Motor neuron (in vitro differentiated cells): ENCODE results near the gene BOK. TPM values are rescaled to one million over a fixed set of nuclear protein-coding genes. Genes with fewer than 3 reads are reported as not detected.

Source experiments
- ATAC-seq, 8 experiments: fragments of 200-7000 bp; cut with Tn5 transposase; replicated peaks in 6 of 8; 2 replicates each; pipeline ENCODE4 v1.8.0; 2021; ENCODE audit warnings: mild to moderate bottlenecking in 8 of 8, moderate library complexity in 8 of 8
- H3K27ac ChIP-seq, 2 donors: fragments of 250-450 bp; sonication (Bioruptor Pico); 2 replicates each; pipeline ENCODE4 v1.9.0; 2021; ENCODE audit warnings: antibody characterized with exemption in 2 of 2, mild to moderate bottlenecking in 2 of 2, moderate library complexity in 1 of 2
- H3K4me1 ChIP-seq, 2 donors: fragments of 250-450 bp; sonication (Bioruptor Pico); replicated peaks in 1 of 2; 2 replicates each; pipeline ENCODE4 v1.6.1; 2021; ENCODE audit warnings: antibody characterized with exemption in 2 of 2, mild to moderate bottlenecking in 2 of 2, moderate library complexity in 1 of 2
- H3K4me3 ChIP-seq, 5 donors: fragments of 250-450 bp; sonication (Bioruptor Pico); 2 replicates each; pipeline ENCODE4 v1.9.0; 2021; ENCODE audit warnings: antibody characterized with exemption in 5 of 5, mild to moderate bottlenecking in 5 of 5, moderate library complexity in 4 of 5
- WGBS, 10 experiments: fragments of 450-650 bp; shearing (Covaris generic); methylation state at CpG; one replicate each; pipeline ENCODE4 v1.0.0; 2022; 5-methylcytosine and 5-hydroxymethylcytosine counted together
- in situ Hi-C, 9 experiments: fragments of 400-800 bp; cut with MboI; loops; one replicate each; pipeline ENCODE4 v1.15.0; 2021; ENCODE audit warnings: low sequenced_read_pairs in 9 of 9, low pct_unique_long_range_greater_than_20kb in 2 of 9; ENCODE audit not compliant: unreplicated experiment in 9 of 9
- total RNA-seq, 8 experiments: library from RNA; unstranded; fragments of 300-600 nt; gene quantifications; 2 replicates each; pipeline versions ENCODE4 v1.2.3 to v1.2.4, GENCODE V29; 2022

BOK gene
- total RNA-seq, 8 experiments from 2014 or later: 1.00 to 17.3 (median 7.2) TPM

DNA sequence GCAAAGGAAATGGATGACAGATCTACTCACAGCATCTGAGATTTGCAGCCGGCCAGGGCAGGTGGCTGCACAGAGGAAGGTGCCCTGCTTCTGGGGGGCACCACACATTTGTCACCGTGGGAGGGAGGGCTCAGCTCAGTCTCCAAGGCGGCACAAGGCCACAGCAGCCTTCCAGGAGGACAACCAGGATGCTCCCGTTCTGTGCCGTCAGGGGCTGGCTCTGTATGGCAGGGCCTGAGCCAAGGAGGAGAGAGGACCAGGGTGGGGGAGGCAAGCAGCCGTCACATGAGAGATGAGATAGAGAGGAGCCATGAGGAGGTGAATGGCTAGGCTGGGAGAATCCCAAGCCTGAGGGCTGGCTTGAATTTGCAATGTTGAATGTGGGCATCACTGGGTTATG lies 4.6 kb upstream of the BOK start:
- Histone ChIP-seq H3K27ac (no peak overlapping the region), H3K4me1 (no peaks in the 10 kb centered on the region), H3K4me3 (no peak overlapping the region)
- WGBS, 10 experiments: 59 to 90% methylated on average over 2 of the region's 6 CpGs; no CpG with 5 or more reads in 8 of the 10 experiments
- ATAC-seq: no peak
- in situ Hi-C loops: no loop called here

DNA sequence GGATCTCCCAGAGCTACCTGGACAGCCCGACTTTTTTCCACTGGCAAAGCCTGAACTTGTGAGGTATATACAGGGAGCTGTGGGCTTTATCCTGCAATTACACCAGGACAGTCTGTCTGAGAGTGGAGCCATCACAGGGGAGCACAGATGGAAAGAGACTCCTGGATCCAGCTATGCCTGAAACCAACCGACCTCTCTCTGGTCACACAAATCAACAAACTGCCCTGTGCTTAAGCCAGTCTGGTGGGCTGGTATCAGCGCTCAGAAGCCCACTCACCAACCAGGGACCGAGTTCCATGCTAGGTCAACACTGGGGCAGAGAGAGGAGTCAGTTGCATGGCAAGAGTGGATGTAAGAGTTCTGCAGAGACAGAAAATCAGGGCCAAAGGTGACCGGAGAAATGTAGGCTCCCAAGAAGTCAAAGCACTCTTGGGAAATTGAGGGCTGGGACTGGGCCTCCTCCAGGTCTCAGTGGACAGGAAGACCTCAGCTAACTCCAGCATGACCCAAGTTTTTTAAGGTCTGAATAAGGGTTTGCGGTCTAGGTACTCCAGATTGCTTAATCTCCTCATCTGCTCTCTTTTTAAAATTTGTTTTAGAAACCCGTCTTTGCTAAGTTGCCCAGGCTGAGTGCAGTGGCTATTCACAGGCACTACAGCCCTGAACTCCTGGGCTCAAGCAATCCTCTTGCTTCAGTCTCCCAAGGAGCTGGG lies 3.8 kb upstream of the BOK start:
- ATAC-seq: no peak
- in situ Hi-C loops: no loop called here
- Histone ChIP-seq H3K4me1 (no peaks in the 10 kb centered on the region), H3K4me3 (no peak overlapping the region), H3K27ac (no peak overlapping the region)
- WGBS, 10 experiments: 58 to 100% (median 82%) methylated on average over 1 to 4 of the region's 7 CpGs

DNA sequence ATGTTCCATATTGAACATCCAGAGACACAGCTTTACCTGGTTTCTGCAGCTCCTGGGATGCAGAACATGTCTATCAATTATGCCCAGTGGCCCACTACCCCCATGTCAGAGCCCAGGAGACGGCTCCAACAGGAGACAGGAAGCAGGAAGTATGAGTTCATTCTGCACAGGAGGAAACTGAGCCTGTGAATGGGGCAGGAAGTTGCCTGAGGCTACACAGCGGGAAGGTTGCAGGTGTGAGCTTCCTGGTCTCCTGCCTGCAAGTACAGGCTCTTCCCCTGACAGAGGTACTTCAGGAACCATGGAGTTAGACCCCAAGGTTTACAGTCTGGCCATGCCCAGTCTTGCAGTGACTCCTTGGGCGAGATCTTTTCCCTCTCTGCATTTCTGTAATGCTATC lies 2.8 kb upstream of the BOK start:
- H3K27ac ChIP-seq: no peak overlapping the region
- no peak for ATAC-seq
- H3K4me3 ChIP-seq: no peak overlapping the region
- peaks cover 0 to 2% of the 10 kb centered on the region in 2 donors for H3K4me1 ChIP-seq
- in situ Hi-C loops: no loop called here
- WGBS, 10 experiments: 17 to 100% (median 80%) methylated on average over 1 of the region's 3 CpGs; no CpG with 5 or more reads in 3 of the 10 experiments

DNA sequence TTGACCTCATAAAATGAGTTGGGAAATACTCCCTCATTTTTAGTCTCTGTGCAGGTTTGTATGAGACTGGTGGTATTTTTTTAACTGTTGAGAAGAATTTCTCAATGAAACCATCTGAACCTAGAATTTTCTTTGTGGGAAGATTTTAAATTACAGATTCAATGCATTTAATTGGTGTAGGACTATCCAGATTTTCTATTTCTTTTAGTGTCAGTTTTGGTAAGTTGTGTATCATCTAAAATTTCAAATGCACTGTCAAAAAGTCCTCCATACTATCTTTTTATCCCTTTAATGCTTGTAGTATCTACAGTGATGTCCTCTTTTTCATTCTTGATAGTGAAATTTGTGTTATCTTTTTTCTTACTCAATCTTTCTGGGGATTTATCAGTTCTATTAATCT lies 1.8 kb upstream of the BOK start:
- no peak overlapping the region for H3K27ac ChIP-seq
- H3K4me1 ChIP-seq: peaks cover 0 to 4% of the 10 kb centered on the region in 2 donors
- in situ Hi-C loops: no loop called here
- no peak for ATAC-seq
- H3K4me3 ChIP-seq: no peak overlapping the region

DNA sequence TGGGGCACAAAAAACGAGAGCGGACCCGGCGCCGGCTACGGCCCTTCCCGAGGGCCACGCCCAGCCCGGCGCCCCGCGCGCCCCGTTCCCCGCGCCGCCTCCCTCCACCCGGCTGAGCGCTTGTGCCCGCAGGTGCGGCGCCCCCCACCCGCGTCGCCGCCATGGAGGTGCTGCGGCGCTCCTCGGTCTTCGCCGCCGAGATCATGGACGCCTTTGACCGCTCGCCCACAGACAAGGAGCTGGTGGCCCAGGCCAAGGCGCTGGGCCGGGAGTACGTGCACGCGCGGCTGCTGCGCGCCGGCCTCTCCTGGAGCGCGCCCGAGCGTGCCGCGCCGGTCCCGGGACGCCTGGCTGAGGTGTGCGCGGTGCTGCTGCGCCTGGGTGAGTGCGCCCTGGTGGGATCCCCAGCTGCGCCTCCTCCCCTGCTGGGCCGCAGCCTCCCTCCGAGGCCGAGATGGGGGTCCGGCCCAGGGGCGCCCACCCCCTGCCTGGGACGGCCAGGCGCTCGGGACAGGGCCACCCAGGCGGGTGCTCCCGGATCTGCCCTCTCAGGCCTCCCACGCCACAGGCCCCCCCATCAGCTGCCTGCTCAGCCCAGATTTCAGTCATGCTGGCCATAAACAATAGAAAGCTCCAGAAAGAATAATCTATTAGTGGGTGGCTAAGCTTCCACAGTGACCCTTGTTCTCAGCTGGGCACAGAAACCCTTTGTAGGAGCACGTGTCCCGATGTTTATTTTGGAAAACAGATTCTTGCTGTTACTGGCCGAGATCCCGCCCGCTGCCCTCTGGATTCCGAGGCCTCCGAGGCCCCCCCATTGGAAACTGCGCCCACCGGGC lies 997 bp downstream of the BOK start:
- in situ Hi-C loops: no loop called here

DNA sequence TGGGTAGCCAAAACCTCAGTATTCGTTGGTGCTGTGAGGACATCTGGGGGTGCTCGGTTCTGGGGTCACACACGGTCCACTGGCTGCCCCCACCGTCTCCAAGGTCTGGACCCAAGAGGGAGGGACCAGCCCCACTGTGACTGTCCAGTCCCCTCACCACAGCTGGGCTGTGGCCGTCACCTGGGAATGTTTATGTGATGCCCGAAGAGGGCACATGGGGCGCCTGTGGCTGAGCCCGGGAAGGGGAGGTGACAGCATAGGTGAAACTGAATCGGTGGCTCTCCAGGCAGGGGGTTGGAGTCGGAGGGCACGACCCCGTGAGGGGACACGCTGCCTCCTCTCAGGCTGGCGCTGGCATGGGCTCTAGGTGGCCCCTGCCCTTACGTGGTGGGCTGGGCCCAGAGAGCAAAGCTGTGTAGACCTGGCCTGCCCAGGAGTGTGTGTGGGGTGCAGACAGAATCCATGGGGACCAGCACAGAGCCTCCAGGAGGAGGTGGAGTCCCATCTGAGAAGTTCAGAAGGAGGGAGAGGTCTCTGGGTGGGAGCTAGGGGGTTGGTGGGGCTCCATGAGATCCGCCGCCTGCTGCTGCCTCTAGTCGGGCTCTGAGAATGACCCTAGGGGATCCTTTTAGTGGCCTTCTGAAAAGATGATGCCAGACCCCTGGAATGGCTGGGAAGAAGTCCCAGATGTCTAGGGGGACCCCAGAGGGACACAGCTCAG lies 1.8 kb downstream of the BOK start:
- no peak for ATAC-seq
- Histone ChIP-seq H3K27ac (no peak overlapping the region), H3K4me3 (no peak overlapping the region), H3K4me1 (peaks cover 0 to 6% of the 10 kb centered on the region in 2 donors)
- WGBS, 10 experiments: 20 to 100% (median 88%) methylated on average over 1 to 3 of the region's 18 CpGs; no CpG with 5 or more reads in 5 of the 10 experiments
- in situ Hi-C loops: no loop called here

More for the DNA sequence above, 997 bp downstream of the BOK start:
- WGBS, 10 experiments: 8 to 45% (median 39%) methylated on average over 4 to 7 of the region's 78 CpGs; no CpG with 5 or more reads in 7 of the 10 experiments
- Histone ChIP-seq H3K27ac (no peak overlapping the region), H3K4me1 (peaks cover 0 to 6% of the 10 kb centered on the region in 2 donors), H3K4me3 (peak overlapping the region; percentile 32 to 40 (median 36))
- ATAC-seq: peak; percentile 20 to 59 (median 56)

DNA sequence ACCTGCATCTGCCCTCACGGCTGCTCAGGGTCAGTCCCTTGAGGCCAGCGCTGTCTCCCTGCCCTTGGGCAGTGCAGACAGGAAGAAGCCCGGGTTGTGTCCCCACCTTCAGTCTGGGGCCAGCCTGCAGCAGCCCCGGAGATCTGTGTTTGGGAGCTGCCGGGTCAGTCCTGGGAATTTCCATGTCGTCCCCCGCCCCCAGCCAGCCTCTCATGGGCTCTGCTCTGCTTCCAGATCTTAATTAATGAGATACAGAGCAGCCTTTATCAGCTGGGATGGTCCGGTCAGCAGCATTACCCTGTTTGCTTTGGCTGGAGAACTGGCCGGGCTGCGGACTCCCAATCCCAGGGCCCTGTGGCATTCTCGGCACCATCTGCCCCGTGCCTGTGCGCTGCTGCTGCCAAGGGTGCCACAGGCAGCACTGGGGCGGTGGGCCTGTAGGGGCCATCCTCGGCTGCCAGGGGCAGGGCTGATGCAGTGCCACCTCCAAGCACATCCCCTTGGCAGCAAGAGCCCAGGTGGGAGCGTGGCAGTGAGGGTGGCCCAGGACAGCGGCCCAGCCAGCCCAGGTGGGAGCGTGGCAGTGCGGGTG lies 2.4 kb downstream of the BOK start:
- Histone ChIP-seq H3K4me3 (no peak overlapping the region), H3K4me1 (peaks cover 0 to 6% of the 10 kb centered on the region in 2 donors), H3K27ac (no peak overlapping the region)
- peak in 2 of 8 experiments; percentile 1 for ATAC-seq
- in situ Hi-C loops: no loop called here
- WGBS, 10 experiments: 70 to 80% (median 80%) methylated on average over 1 to 10 of the region's 19 CpGs; no CpG with 5 or more reads in 7 of the 10 experiments

DNA sequence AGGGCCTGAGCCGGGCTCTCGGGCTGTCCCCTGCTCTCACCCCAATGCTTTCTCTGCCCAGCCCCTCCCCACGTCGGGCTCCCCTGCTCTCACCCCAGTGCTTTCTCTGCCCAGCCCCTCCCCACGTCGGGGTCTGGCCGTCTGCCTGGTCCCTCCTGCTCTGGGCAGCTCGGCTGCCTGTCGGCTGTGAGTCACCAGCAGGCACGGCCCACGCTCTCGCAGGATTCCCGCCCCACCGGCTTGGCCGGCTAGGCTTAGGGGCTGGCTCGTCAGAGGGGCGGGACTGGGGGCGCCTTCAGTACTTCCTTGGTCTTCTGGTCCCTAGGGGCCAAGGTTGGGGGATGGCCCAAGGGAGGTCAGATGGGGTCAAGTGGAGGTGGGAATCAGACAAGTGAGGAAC lies 3.3 kb downstream of the BOK start:
- in situ Hi-C loops: no loop called here
- Histone ChIP-seq H3K4me1 (peaks cover 0 to 6% of the 10 kb centered on the region in 2 donors), H3K27ac (no peak overlapping the region), H3K4me3 (no peak overlapping the region)
- WGBS, 10 experiments: no CpG with 5 or more reads among the region's 18 CpGs
- ATAC-seq: peak in 7 of 8 experiments; percentile 4 to 66 (median 57)

DNA sequence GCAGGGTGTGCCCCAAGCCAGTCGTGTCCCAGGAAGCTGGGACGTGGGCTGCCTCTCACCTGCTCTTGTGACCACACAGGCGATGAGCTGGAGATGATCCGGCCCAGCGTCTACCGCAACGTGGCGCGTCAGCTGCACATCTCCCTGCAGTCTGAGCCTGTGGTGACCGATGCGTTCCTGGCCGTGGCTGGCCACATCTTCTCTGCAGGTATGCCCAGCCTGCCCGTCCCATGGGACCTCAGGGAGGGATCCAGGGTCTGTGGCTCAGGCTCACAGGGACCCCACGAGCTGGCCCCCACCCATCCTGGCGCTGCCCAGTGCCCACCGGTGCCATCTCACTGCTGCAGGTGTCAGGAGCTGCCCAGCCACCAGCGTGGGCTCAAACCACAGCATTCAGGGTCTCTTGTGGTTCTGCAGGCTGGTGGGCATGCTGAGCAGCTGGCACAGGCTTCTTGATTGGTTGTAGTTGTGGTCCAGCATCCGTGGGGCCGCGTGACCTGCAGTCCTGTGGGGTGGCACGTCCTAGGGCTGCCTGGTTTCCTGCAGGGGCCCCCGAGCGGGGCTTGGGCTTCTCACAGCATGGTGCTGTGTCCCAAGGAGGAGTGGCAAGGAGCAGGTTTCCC lies 3.8 kb downstream of the BOK start:
- WGBS, 10 experiments: 70 to 100% methylated on average over 1 to 2 of the region's 23 CpGs; no CpG with 5 or more reads in 8 of the 10 experiments
- no peak overlapping the region for H3K27ac ChIP-seq
- H3K4me1 ChIP-seq: peaks cover 0 to 6% of the 10 kb centered on the region in 2 donors
- no peak overlapping the region for H3K4me3 ChIP-seq
- no peak for ATAC-seq
- in situ Hi-C loops: no loop called here

DNA sequence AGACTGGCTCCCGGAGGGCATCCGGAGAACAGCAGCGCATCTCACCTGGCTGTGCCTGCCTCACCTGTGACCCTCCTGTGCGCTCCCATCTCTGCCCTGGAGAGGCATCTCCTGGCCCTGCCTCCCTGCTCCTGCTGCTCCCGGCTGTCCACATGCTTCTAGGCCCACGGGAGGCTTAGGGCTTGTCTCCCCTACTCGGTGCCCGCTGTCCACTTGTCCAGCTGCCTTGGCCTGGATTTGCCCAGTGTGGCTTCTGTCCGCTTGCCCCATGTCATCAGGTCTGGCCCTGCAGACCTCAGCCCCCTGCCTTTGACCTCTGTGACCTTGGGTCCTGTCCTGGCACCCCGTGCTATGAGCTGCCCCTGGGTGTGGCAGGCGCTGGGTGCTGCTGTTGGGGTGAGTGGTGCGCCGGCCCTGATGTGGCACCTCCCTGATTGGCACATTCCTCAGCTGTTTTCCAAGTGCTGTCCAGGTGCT lies 4.5 kb downstream of the BOK start:
- no peak overlapping the region for H3K27ac ChIP-seq
- WGBS, 10 experiments: 60 to 100% methylated on average over 1 to 2 of the region's 13 CpGs; no CpG with 5 or more reads in 8 of the 10 experiments

DNA sequence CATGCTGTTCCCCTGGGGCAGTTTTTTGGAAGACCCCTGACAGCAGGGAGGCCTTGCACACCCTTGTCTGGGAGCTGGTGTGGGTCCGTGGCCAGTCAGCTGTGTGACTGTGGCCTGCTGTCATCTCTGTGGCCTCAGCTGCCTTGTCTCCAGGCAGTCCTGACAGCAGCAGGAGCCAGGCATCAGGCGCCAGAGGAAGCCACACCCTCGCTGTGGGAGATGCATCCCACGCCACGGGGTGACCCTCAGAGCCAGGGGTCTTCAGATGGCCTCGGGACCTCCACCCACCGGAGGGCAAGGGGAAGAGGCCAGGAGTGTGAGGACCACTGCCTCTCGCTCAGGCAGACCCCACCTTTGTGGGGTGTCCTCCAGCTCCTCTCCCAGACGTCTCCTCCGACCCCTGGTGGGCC lies 5.0 kb downstream of the BOK start:
- Histone ChIP-seq H3K4me1 (peaks cover 0 to 6% of the 10 kb centered on the region in 2 donors), H3K27ac (no peak overlapping the region), H3K4me3 (no peak overlapping the region)
- in situ Hi-C loops: no loop called here
- WGBS, 10 experiments: 96% methylated on average over 4 of the region's 10 CpGs; no CpG with 5 or more reads in 9 of the 10 experiments
- peak in 2 of 8 experiments; percentile 2 to 7 for ATAC-seq

More for the DNA sequence above, 4.5 kb downstream of the BOK start:
- no peak for ATAC-seq
- in situ Hi-C loops: no loop called here
- H3K4me1 ChIP-seq: peaks cover 0 to 6% of the 10 kb centered on the region in 2 donors
- H3K4me3 ChIP-seq: no peak overlapping the region

DNA sequence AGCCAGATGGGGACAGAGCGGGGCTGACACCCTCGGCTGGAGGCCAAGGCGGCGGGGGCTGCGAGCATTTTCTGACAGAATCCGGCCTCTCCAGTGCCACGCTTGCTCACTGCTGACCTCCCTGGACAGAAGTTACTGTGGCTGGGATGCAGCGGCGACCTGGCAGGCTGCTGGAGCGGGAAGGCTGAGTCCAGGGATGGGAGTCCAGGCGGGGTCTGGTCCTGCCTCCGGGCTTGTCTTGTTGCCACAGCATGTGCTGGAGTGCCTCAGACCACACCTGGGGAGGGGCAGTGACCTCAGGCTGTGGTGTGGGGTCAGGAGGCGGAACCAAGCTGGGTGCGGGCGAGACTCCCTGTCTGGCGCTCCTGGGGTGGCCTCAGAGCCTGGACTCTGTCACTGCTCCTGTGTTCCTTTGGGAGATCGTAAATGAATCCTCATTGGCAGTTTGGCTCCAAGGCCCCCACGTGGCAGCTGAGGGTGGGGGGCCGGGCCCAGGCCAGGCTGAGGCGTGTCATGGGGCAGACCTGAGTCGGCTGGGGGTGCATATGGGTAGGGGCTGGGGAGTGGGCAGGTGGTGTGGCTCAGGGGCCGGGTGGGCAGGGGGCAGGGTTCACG lies 5.5 kb downstream of the BOK start:
- ATAC-seq: peak in 6 of 8 experiments; percentile 11 to 61 (median 42)

More for the DNA sequence above, 5.5 kb downstream of the BOK start:
- Histone ChIP-seq H3K4me1 (peaks cover 0 to 6% of the 10 kb centered on the region in 2 donors), H3K4me3 (no peak overlapping the region), H3K27ac (no peak overlapping the region)
- in situ Hi-C loops: no loop called here
- WGBS, 10 experiments: 0 to 100% (median 75%) methylated on average over 1 to 5 of the region's 23 CpGs; no CpG with 5 or more reads in 6 of the 10 experiments
